PC-3 (cell line): Measurements from ENCODE around the gene BMPR1A.

Source experiments
- EZH2 ChIP-seq: fragments of 300-600 bp; sonication (generic); IDR thresholded peaks from one replicate; pipeline ENCODE4 v1.6.1; 2017; ENCODE audit warnings: antibody characterized with exemption, mild to moderate bottlenecking, low read length; ENCODE audit not compliant: unreplicated experiment
- TF ChIP-seq, protein P1 (sequence below): fragments of 300-600 bp; sonication (generic); conservative IDR thresholded peaks from 2 replicates; pipeline ENCODE4 v1.5.1; 2017; ENCODE audit warnings: antibody characterized with exemption, low read depth, mild to moderate bottlenecking, low read length

GRCh38 chr10:86763404-86763803, 7.0 kb downstream of the BMPR1A start:
- TF ChIP-seq, protein P1, sequence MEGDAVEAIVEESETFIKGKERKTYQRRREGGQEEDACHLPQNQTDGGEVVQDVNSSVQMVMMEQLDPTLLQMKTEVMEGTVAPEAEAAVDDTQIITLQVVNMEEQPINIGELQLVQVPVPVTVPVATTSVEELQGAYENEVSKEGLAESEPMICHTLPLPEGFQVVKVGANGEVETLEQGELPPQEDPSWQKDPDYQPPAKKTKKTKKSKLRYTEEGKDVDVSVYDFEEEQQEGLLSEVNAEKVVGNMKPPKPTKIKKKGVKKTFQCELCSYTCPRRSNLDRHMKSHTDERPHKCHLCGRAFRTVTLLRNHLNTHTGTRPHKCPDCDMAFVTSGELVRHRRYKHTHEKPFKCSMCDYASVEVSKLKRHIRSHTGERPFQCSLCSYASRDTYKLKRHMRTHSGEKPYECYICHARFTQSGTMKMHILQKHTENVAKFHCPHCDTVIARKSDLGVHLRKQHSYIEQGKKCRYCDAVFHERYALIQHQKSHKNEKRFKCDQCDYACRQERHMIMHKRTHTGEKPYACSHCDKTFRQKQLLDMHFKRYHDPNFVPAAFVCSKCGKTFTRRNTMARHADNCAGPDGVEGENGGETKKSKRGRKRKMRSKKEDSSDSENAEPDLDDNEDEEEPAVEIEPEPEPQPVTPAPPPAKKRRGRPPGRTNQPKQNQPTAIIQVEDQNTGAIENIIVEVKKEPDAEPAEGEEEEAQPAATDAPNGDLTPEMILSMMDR = no peak
- no peak for TF ChIP-seq EZH2
